Skeletal muscle satellite cell (primary cell): ENCODE data around the gene ARSB.
"Not testable (repeated sequence)": the region's sequence is repeated elsewhere in the genome, so short reads cannot be mapped to it uniquely, and the experiment has no call there.

ENCODE experiments used
- H3K27me3 ChIP-seq: 2 replicates; pipeline ENCODE4 v1.7.0; 2013; ENCODE audit warnings: low read length; ENCODE audit not compliant: control insufficient read depth, insufficient read depth
- H3K36me3 ChIP-seq: 2 replicates; pipeline ENCODE4 v1.7.0; 2013; ENCODE audit warnings: mild to moderate bottlenecking, control low read depth, low read length; ENCODE audit not compliant: insufficient read depth
- H3K4me1 ChIP-seq: 2 replicates; pipeline ENCODE4 v1.7.0; 2013; ENCODE audit warnings: low read length; ENCODE audit not compliant: control insufficient read depth, insufficient read depth
- H3K4me2 ChIP-seq: 2 replicates; pipeline ENCODE4 v1.7.0; 2013; ENCODE audit warnings: mild to moderate bottlenecking, low read length
- H3K4me3 ChIP-seq: 2 replicates; pipeline ENCODE4 v1.7.0; 2013; ENCODE audit warnings: low read length
- H3K9ac ChIP-seq: 2 replicates; pipeline ENCODE4 v1.7.0; 2013; ENCODE audit warnings: mild to moderate bottlenecking, low read depth, low read length, moderate library complexity
- H3K9me3 ChIP-seq: replicated peaks from 2 replicates; pipeline ENCODE4 v1.7.0; 2013; ENCODE audit warnings: mild to moderate bottlenecking, control low read depth, low read length

The ARSB gene

DNA sequence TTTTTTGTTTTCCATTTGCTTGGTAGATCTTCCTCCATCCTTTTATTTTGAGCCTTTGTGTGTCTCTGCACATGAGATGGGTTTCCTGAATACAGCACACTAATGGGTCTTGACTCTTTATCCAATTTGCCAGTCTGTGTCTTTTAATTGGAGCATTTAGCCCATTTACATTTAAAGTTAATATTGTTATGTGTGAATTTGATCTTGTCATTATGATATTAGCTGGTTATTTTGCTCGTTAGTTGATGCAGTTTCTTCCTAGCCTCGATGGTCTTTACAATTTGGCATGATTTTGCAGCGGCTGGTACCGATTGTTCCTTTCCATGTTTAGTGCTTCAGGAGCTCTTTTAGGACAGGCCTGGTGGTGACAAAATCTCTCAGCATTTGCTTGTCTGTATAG lies 133.2 kb downstream of the ARSB start:
- H3K4me1 ChIP-seq, H3K4me2 ChIP-seq, H3K27me3 ChIP-seq, H3K9me3 ChIP-seq, H3K4me3 ChIP-seq, H3K36me3 ChIP-seq, H3K9ac ChIP-seq: not testable (repeated sequence)

DNA sequence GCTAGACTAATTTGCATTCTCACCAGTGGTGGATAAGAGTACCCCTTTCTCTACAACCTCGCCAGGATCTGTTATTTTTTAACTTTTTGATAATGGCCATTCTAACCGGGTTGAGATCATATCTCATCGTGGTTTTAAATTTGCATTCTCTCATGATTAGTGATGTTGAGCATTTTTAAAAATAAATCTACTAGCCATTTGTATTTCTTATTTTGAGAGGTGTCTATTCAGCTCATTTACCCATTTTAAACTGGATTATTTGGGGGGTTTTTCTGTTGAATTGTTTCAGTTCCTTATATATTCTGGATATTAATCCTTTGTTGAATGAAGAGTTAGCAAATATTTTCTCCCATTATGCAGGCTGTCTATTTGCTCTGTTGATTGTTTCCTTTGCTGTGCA lies 139.6 kb downstream of the ARSB start:
- H3K4me2 ChIP-seq: no peak overlapping the region
- H3K4me3 ChIP-seq: no peak overlapping the region
- no peak overlapping the region for H3K9ac ChIP-seq
- H3K36me3 ChIP-seq: no peaks in the 10 kb centered on the region
- H3K4me1 ChIP-seq: no peaks in the 10 kb centered on the region
- H3K27me3 ChIP-seq: no peaks in the 10 kb centered on the region
- H3K9me3 ChIP-seq: no peaks in the 10 kb centered on the region

DNA sequence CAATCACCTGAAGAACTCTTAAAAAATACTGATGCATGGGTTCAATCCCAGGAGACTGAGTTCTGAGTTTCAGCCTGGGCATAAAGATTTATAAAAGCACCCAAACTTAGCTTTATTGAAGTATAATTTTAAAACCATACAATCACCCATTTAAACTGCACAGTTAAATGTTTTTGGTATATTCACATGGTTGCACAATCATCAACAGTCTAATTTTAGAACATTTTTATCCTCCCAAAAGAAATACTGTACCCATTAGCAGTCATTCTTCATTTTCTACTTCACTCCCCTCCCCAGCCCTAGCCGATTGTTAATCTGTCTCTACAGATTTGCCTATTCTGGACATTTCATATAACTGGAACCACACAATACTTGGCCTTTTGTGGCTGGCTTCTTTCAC lies 141.7 kb downstream of the ARSB start:
- Histone ChIP-seq H3K9me3 (no peaks in the 10 kb centered on the region), H3K9ac (no peak overlapping the region), H3K4me2 (no peak overlapping the region), H3K4me3 (no peak overlapping the region), H3K36me3 (no peaks in the 10 kb centered on the region), H3K4me1 (no peaks in the 10 kb centered on the region), H3K27me3 (no peaks in the 10 kb centered on the region)

DNA sequence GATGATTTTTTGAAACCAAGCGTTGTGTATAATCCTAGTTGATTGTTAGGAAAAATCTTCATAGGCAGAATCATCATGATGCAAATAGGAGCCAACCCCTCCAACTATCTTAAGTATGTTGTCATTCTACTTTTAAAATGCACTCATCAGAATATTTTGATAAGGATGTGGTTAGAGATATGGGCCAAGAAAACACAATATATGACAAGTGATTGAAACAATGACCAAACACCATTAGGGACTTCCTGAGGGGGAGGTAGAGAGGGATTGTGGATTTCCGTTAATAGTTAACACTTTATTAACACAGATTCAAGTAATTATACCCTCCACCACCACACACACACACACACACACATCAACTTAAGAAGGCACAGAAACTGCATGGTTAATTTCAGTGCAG lies 143.3 kb downstream of the ARSB start:
- Histone ChIP-seq H3K4me3 (no peak overlapping the region), H3K9me3 (no peaks in the 10 kb centered on the region), H3K9ac (no peak overlapping the region), H3K4me1 (no peaks in the 10 kb centered on the region), H3K36me3 (no peaks in the 10 kb centered on the region), H3K27me3 (no peaks in the 10 kb centered on the region), H3K4me2 (no peak overlapping the region)

DNA sequence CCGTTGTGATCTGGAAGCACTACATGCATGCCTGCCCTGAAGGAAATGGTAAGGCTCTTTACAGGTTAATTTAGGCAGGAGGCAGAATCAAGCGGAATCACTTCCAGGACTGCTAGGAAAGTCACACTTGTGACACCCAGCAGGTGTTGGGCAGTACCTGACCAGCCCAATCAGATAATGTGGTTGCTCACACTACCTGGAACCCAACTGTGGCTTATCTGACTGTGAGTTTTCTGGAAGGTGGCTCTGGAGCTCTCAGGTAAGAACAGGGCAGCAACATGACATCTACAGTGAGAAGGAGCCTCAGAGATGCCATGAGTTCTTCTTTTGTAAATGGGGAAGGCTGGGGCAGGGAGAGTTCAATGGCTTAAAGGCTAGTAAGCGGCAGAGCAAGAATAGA lies 146.4 kb downstream of the ARSB start:
- H3K4me1 ChIP-seq: no peaks in the 10 kb centered on the region
- no peak overlapping the region for H3K4me2 ChIP-seq
- no peaks in the 10 kb centered on the region for H3K36me3 ChIP-seq
- no peak overlapping the region for H3K4me3 ChIP-seq
- no peaks in the 10 kb centered on the region for H3K27me3 ChIP-seq
- H3K9me3 ChIP-seq: no peaks in the 10 kb centered on the region
- no peak overlapping the region for H3K9ac ChIP-seq

DNA sequence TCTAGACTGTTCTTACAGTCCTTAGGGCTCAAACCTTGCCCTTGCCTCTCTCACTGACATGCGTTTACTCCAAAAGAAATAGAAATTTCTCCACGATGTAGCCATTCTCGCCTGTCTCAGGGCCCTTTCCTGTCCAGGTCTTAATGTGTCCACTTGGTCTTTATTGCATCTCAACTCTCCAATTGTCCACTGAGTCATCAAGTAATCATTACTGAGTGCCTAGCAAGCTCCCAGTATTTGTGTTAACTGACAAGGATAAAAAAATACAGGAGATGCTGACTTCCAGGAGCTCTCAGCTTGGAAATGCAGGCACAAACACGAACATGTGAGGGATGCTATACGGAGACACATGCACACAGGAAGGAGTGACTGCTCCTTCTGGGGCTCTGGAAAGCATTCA lies 147.3 kb downstream of the ARSB start:
- H3K36me3 ChIP-seq: no peaks in the 10 kb centered on the region

DNA sequence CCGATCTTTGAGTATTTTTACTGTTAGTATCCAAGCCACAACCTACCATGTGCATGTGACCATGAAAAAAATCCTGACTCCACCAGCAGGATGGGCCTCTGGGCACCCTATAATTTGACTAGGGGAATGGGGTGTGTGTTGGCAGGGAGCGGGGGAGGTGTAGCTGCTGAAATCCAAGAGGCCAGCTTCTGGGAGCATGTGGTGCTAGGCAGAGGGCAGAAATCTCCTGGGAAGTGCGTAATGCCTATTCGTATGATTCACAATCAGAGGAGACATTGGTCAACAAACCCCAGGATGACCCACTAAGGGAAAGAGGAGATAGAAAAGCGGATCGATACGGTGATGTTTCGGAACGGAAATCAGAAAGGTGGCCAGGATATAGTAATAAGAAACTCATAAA lies 149.9 kb downstream of the ARSB start:
- Histone ChIP-seq H3K4me2 (no peak overlapping the region), H3K27me3 (no peaks in the 10 kb centered on the region), H3K4me1 (peaks cover 4% of the 10 kb centered on the region), H3K36me3 (no peaks in the 10 kb centered on the region), H3K9me3 (no peaks in the 10 kb centered on the region), H3K9ac (no peak overlapping the region), H3K4me3 (no peak overlapping the region)

More for the DNA sequence above, 147.3 kb downstream of the ARSB start:
- no peak overlapping the region for H3K4me2 ChIP-seq
- H3K9me3 ChIP-seq: no peaks in the 10 kb centered on the region
- no peak overlapping the region for H3K9ac ChIP-seq
- no peaks in the 10 kb centered on the region for H3K27me3 ChIP-seq
- no peaks in the 10 kb centered on the region for H3K4me1 ChIP-seq
- H3K4me3 ChIP-seq: no peak overlapping the region

DNA sequence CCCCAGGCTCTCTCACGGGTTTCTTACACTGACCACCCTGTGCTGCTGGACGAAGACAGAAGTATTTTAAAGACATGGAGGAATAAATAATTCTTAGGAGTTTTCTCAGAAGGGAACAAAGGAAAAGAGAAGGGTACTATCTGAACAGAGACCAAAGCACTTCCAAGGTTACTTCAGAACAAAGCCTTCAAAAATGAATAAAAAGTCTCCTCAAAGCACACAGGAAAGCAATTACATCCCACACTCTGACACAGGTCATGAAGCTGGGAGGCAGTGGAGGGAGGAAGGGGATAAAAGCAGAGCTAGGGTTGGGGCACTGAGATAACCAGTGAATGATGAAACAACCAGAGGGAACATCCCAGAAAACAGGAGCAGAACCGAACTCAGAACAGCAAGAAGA lies 151.8 kb downstream of the ARSB start:
- H3K36me3 ChIP-seq: no peaks in the 10 kb centered on the region
- H3K4me3 ChIP-seq: no peak overlapping the region
- no peaks in the 10 kb centered on the region for H3K27me3 ChIP-seq
- H3K9ac ChIP-seq: no peak overlapping the region
- no peaks in the 10 kb centered on the region for H3K9me3 ChIP-seq
- H3K4me2 ChIP-seq: no peak overlapping the region
- peaks cover 10% of the 10 kb centered on the region for H3K4me1 ChIP-seq

DNA sequence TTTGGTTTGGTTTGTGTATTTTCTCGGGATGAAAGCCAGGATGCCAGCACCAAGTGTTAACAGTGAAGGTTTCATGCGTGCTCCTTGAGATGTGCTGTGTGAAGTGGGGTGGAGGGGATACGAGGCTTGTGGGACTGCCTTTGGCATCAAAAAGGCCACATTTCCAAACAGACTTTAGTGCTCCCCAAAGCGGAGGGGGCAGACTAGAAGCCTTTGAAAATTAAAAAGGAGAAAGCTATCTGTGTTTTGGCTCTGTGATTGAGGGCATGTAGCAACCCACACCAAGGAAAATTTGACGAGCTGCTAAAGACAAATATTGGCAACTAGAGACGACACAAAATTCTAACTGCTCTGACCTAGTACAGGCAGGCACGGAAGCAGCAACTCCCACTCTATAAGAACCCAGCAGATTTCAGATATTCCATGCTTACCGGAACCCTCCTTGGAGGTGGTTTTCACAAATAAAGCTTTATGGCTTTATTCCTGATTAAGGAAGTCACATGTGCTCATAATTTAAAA lies 154.5 kb downstream of the ARSB start:
- Histone ChIP-seq H3K4me1 (peaks cover 10% of the 10 kb centered on the region), H3K36me3 (no peaks in the 10 kb centered on the region)

DNA sequence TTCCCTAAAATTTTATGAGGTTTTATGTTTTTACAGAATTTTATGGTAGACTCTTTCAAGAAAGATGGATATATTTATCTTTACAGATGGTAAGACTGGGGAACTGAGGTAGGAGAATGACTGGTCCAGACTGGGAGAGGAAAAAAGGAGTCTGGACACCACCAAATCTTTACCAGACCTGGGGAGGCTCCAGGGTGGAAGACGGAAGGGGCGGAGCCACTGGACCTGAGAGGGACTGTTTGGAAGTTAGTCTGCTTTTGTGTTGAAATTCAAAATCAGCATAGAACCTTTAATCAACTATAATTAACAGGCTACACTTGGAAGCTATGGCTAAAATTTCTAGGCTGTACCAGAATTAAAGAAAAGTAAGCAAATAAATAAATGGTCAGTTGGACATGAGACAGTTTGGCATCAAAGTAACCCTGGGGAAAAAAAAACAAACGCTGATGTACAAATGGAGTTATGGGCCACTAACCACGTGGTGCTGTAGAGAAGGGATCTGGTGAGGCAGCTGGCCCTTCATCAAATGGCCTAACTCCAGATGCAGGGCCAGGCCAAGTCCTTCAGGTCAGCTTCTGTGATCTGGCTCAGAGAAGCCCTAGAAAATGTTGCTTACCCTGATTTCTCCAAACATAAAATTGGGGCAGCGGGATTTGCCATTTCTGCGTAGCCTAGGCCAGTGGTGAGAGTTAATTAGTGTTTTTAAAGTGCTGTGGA lies 155.1 kb downstream of the ARSB start:
- Histone ChIP-seq H3K9me3 (no peaks in the 10 kb centered on the region), H3K27me3 (no peaks in the 10 kb centered on the region), H3K4me2 (no peak overlapping the region), H3K36me3 (no peaks in the 10 kb centered on the region), H3K9ac (no peak overlapping the region), H3K4me3 (no peak overlapping the region), H3K4me1 (peaks cover 12% of the 10 kb centered on the region)

More for the DNA sequence above, 154.5 kb downstream of the ARSB start:
- Histone ChIP-seq H3K4me2 (no peak overlapping the region), H3K27me3 (no peaks in the 10 kb centered on the region), H3K9ac (no peak overlapping the region), H3K9me3 (no peaks in the 10 kb centered on the region), H3K4me3 (no peak overlapping the region)

DNA sequence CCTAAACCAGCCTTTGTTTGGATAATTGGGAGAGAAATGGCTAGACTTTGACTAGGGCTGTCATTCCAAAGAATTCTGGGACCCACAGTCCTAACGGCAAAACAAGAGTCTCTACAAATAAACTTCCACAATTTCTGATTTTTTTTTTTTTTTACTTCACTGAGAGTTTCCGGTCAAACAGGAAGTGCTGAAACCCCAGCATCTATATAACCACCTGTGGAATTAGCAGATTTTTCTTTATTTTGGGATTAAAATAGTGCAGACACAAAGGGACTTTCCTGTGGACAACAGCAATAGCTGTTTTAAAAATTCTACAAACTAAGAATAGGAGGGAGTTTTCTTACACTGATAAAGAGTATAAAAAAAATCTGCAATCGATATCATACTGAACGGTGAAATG lies 157.4 kb downstream of the ARSB start:
- no peak overlapping the region for H3K9ac ChIP-seq
- no peak overlapping the region for H3K4me3 ChIP-seq
- no peaks in the 10 kb centered on the region for H3K9me3 ChIP-seq
- no peaks in the 10 kb centered on the region for H3K36me3 ChIP-seq
- no peaks in the 10 kb centered on the region for H3K27me3 ChIP-seq
- H3K4me2 ChIP-seq: no peak overlapping the region
- peaks cover 19% of the 10 kb centered on the region for H3K4me1 ChIP-seq

DNA sequence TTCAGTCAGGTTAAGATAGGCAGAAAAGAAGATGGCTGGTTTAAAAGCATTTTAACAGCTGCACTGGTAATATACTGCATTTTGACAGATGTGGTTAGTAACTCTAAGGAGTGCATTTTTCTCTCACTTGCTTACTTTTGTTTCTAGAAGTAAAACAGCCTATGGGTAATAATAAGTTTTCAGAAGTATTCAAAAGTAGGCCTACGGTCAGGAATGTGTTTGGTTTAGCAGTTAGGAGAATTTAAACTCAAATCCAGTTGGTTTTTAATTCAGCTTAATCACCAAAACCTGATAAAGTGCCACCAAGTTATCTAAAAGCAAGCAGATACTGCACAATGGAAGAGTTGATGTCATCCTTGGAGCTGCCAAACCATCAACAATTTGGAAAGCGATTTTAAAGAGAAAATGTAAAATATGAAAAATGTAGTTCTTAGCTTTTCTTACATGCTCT lies 160.3 kb downstream of the ARSB start:
- Histone ChIP-seq H3K4me2 (no peak overlapping the region), H3K36me3 (no peaks in the 10 kb centered on the region), H3K9ac (no peak overlapping the region), H3K4me3 (no peak overlapping the region), H3K27me3 (no peaks in the 10 kb centered on the region), H3K4me1 (peaks cover 11% of the 10 kb centered on the region), H3K9me3 (no peaks in the 10 kb centered on the region)
